ENCODE measurements around the gene HSPG2.
A peak's percentile ranks its signal among the peaks of the same experiment; 100 is the strongest.

Gene HSPG2

DNA sequence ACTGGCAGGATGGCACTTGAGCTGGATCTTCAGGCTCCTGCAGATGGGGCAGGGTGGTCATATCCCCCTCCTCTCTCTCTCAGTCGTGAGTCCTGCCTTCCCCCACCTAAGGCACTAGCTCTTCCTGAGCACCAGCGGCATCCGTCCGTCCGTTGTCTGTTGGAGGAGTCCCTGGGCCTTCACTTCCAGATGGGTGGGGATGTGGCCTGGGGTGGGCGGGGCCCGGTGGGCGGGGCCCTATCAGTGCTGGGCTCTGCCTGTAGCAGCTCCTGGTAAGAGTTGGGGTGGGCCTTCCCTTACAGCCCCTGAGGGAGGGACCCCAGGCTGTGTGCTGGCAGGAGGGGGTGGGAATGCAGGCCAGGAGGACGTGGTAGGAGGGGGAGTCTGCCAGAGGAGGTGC lies 114.8 kb downstream of the HSPG2 start:
- peaks cover 7% of the 10 kb centered on the region; the same call in 1 of the 2 replicates for H3K36me3 ChIP-seq
- peak; percentile 16 for DNase-seq
- no peak overlapping the region for H3K27ac ChIP-seq
- H3K4me3 ChIP-seq (ENCODE audit: low read depth, low read length): no peak overlapping the region
- TF ChIP-seq, protein P1, sequence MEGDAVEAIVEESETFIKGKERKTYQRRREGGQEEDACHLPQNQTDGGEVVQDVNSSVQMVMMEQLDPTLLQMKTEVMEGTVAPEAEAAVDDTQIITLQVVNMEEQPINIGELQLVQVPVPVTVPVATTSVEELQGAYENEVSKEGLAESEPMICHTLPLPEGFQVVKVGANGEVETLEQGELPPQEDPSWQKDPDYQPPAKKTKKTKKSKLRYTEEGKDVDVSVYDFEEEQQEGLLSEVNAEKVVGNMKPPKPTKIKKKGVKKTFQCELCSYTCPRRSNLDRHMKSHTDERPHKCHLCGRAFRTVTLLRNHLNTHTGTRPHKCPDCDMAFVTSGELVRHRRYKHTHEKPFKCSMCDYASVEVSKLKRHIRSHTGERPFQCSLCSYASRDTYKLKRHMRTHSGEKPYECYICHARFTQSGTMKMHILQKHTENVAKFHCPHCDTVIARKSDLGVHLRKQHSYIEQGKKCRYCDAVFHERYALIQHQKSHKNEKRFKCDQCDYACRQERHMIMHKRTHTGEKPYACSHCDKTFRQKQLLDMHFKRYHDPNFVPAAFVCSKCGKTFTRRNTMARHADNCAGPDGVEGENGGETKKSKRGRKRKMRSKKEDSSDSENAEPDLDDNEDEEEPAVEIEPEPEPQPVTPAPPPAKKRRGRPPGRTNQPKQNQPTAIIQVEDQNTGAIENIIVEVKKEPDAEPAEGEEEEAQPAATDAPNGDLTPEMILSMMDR (IDR thresholded peaks at IDR 0.05; ENCODE audit: low read depth, low read length): no peak
- no peaks in the 10 kb centered on the region for H3K9me3 ChIP-seq (ENCODE audit: severe bottlenecking)
- H3K27me3 ChIP-seq (ENCODE audit: insufficient read depth, low read depth, severe bottlenecking): no peaks in the 10 kb centered on the region

DNA sequence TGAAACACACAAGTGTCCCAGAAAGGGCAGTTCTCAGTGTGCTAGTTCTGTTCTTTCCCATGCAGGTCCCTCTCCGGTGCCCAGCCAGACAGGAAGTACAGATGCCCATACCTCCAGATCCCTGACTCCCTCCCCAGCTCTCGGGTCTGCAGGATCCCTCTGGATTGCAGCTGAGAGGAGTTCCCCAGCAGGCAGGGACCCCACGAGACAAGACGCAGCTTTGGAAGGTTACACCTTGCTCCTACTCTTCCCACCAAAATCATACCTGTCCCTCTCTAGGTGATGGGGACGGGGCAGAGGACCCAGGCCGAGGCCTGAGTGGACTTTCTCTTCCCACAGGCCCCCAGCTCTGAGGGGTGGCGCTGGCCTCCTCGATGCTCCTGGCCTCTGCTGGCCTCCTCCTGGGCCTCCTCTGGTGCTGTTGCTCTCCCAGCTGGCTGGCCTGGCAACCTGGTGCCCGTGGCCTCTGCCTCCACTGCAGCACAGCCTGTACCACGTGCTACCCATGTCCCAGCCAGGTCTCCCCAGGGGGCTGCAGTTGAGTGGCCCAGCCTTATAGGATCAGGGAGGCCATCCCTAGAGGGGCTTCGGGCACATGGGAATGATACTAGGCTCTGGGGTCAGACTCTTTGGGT lies 115.6 kb downstream of the HSPG2 start:
- Histone ChIP-seq H3K9me3 (ENCODE audit: severe bottlenecking) (no peaks in the 10 kb centered on the region), H3K4me3 (ENCODE audit: low read depth, low read length) (no peak overlapping the region), H3K36me3 (peaks cover 3% of the 10 kb centered on the region; the same call in 1 of the 2 replicates), H3K27me3 (ENCODE audit: insufficient read depth, low read depth, severe bottlenecking) (no peaks in the 10 kb centered on the region), H3K27ac (no peak overlapping the region)
- no peak for DNase-seq
- TF ChIP-seq, protein P1 (IDR thresholded peaks at IDR 0.05; ENCODE audit: low read depth, low read length): no peak

DNA sequence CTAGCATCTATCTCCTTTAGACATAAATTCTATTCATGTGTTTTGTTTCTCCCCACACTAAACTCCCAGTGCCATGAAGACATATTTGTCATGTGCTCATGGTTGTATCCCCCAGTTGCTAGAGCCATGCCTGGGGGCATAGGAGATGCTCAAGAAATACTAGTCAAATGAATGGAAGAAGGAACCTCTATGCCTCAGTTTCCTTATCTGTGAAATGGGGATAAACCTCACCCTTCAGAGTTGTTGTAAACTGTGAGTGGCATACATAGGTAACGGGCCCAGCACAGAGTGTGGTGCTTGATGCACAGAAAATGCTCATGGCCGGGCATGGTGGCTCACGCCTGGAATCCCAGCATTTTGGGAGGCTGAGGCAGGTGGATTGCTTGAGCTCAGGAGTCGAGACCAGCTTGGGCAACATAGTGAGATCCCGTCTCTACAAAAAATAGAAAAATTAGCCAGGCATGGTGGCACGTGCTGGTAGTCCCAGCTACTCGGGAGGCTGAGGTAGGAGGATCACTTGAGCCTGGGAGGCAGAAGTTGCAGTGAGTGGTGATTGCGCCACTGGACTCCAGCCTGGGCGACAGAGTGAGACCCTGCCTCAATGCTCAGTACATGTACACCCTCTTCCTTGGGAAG lies 116.4 kb downstream of the HSPG2 start:
- Histone ChIP-seq H3K27ac (no peak overlapping the region), H3K4me3 (ENCODE audit: low read depth, low read length) (no peak overlapping the region), H3K27me3 (ENCODE audit: insufficient read depth, low read depth, severe bottlenecking) (no peaks in the 10 kb centered on the region), H3K9me3 (ENCODE audit: severe bottlenecking) (no peaks in the 10 kb centered on the region), H3K36me3 (peaks cover 3% of the 10 kb centered on the region; the same call in 1 of the 2 replicates)
- TF ChIP-seq, protein P1 (IDR thresholded peaks at IDR 0.05; ENCODE audit: low read depth, low read length): no peak
- DNase-seq: no peak

DNA sequence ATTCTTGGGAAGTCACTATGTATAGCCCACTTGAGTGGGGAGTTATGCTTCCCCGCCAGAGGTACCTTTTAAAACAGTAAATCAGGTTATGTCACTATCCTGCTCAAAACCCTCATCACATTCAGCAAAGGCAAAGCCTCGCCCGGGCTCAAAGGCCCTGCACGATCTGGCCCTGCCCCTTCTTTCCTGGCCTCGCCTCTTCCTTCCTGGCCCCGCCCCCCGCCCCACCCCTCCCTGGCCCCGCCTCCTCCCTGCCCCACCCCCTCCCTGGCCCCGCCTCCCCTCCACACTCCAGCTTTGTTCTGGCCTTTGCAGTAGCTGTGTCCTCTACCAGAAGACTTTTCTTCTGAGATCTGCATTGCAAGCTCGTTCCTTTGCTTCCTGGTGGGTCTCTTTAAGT lies 118.5 kb downstream of the HSPG2 start:
- Histone ChIP-seq H3K27ac (no peak overlapping the region), H3K27me3 (ENCODE audit: insufficient read depth, low read depth, severe bottlenecking) (no peaks in the 10 kb centered on the region), H3K9me3 (ENCODE audit: severe bottlenecking) (no peaks in the 10 kb centered on the region), H3K4me3 (ENCODE audit: low read depth, low read length) (no peak overlapping the region), H3K36me3 (peaks cover 3% of the 10 kb centered on the region; the same call in 1 of the 2 replicates)
- TF ChIP-seq, protein P1 (IDR thresholded peaks at IDR 0.05; ENCODE audit: low read depth, low read length): no peak
- peak; percentile 14 for DNase-seq

DNA sequence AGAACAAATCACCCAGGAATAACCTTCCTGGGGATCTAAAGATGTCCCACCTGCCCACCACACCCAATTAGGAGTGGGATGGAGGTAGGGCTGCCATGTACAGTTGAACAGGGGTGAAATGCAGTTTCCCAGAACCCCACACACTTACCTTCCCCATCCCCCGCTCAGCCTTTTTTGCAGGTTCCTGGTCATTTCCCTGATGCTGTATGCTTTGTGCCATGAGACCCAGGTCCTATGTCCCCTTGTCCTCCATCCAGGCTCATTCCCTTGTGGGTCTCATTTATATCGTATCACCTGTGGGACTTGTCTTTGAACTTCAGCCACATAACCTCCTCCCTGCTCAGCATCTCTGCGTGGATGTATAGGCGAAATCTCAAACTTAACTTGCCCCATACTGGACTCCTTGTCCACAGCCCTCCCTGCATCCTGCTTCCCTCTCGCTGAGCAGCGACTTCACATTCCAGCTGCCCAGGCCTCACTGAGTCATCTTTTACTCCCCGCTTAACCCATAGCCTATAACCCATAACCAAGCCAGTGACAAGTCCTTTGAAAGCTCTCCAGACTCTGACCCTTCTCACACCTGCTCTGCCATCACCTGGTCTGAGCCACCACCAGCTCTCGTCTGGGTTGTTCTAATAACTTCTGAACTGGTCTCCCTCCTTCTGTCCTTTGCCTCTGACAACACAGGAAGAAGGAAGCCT lies 120.4 kb downstream of the HSPG2 start:
- no peaks in the 10 kb centered on the region for H3K9me3 ChIP-seq (ENCODE audit: severe bottlenecking)
- TF ChIP-seq, protein P1 (IDR thresholded peaks at IDR 0.05; ENCODE audit: low read depth, low read length): no peak
- DNase-seq: no peak
- no peak overlapping the region for H3K27ac ChIP-seq
- no peak overlapping the region for H3K4me3 ChIP-seq (ENCODE audit: low read depth, low read length)
- no peaks in the 10 kb centered on the region for H3K27me3 ChIP-seq (ENCODE audit: insufficient read depth, low read depth, severe bottlenecking)
- H3K36me3 ChIP-seq: no peaks in the 10 kb centered on the region
